K562 (cell line): ENCODE measurements around the gene PLS1. TPM values are rescaled to one million over a fixed set of nuclear protein-coding genes. Genes with fewer than 3 reads are reported as not detected.

ENCODE experiments used
- CREB1 ChIP-seq, 2 experiments: sonication (generic) in 1 of 2; formaldehyde crosslinking in 1 of 2; IDR thresholded peaks; 2 replicates each; pipeline versions ENCODE4 v1.6.1 to v1.8.0; 2012 to 2022; ENCODE audit warnings: inconsistent platforms in 1 of 2, mild to moderate bottlenecking in 1 of 2, missing genetic modification reagents in 1 of 2, moderate library complexity in 1 of 2
- DACH1 ChIP-seq: fragments of 450-650 bp; IDR thresholded peaks from 2 replicates; pipeline ENCODE4 v1.6.1; 2018; ENCODE audit not compliant: partially characterized antibody
- EP400 ChIP-seq: fragments of 450-650 bp; IDR thresholded peaks from 2 replicates; pipeline ENCODE4 v1.6.1; 2017; ENCODE audit warnings: antibody characterized with exemption, mild to moderate bottlenecking, moderate library complexity
- EWSR1 ChIP-seq: fragments of 450-650 bp; IDR thresholded peaks from 2 replicates; pipeline ENCODE4 v1.6.1; 2018; ENCODE audit warnings: borderline replicate concordance, mild to moderate bottlenecking, low read depth, moderate library complexity; ENCODE audit not compliant: partially characterized antibody
- GTF2F1 ChIP-seq: IDR thresholded peaks from 2 replicates; pipeline ENCODE4 v1.6.1; 2011; ENCODE audit warnings: low read depth, low read length, improper control_type of control experiment
- HDGF ChIP-seq: fragments of 450-650 bp; IDR thresholded peaks from 2 replicates; pipeline ENCODE4 v1.6.1; 2016
- ILF3 ChIP-seq: fragments of 450-650 bp; IDR thresholded peaks from 2 replicates; pipeline ENCODE4 v1.6.1; 2018; ENCODE audit warnings: antibody characterized with exemption, mild to moderate bottlenecking, moderate library complexity, borderline replicate concordance
- JUND ChIP-seq, 2 experiments: IDR thresholded peaks; 2 replicates in 1 of 2; 3 replicates in 1 of 2; pipeline ENCODE4 v1.6.1; 2011; ENCODE audit warnings: borderline replicate concordance in 2 of 2, low read depth in 2 of 2, low read length in 2 of 2, improper control_type of control experiment in 1 of 2, missing biosample characterization in 1 of 2, missing genetic modification characterization in 1 of 2, missing genetic modification reagents in 1 of 2
- MCM3 ChIP-seq: fragments of 450-650 bp; IDR thresholded peaks from 2 replicates; pipeline ENCODE4 v1.6.1; 2016
- MYNN ChIP-seq, 2 experiments: sonication (generic); formaldehyde crosslinking in 1 of 2; IDR thresholded peaks; 2 replicates each; pipeline versions ENCODE4 v1.5.0 to v1.6.1; 2016 to 2020; ENCODE audit warnings: antibody characterized with exemption in 1 of 2, missing genetic modification reagents in 1 of 2
- PHB2 ChIP-seq: fragments of 450-650 bp; IDR thresholded peaks from 2 replicates; pipeline ENCODE4 v1.6.1; 2017; ENCODE audit warnings: low read depth
- POLR2B ChIP-seq: fragments of 450-650 bp; IDR thresholded peaks from 2 replicates; pipeline ENCODE4 v1.6.1; 2018; ENCODE audit warnings: low read depth; ENCODE audit not compliant: partially characterized antibody
- PTBP1 ChIP-seq: fragments of 200-400 bp; formaldehyde crosslinking; IDR thresholded peaks from 2 replicates; pipeline ENCODE4 v1.6.1; 2017; ENCODE audit warnings: low read depth, low read length
- RFX5 ChIP-seq: IDR thresholded peaks from 2 replicates; pipeline ENCODE4 v1.6.1; 2011; ENCODE audit warnings: low read depth, mild to moderate bottlenecking, improper control_type of control experiment, low read length
- SOX6 ChIP-seq: fragments of 450-650 bp; IDR thresholded peaks from 2 replicates; pipeline ENCODE4 v1.6.1; 2014; ENCODE audit warnings: mild to moderate bottlenecking
- ZEB2 ChIP-seq: fragments of 450-650 bp; IDR thresholded peaks from 2 replicates; pipeline ENCODE4 v1.6.1; 2016
- ZNF76 ChIP-seq: fragments of 250-450 bp; sonication (Bioruptor Pico); IDR thresholded peaks from 2 replicates; pipeline ENCODE4 v1.4.0; 2020; ENCODE audit warnings: mild to moderate bottlenecking, moderate library complexity, borderline replicate concordance
- polyA plus RNA-seq, 8 experiments: library from polyadenylated mRNA; depleted of rRNA in 4 of 8; stranded (reverse) in 5 of 8; unstranded in 3 of 8; fragments of >200 nt; fragmentation: Nextera tagmentation in 2 of 8; fragmentation: Illumina TruSeq in 1 of 8; extraction: Ambion mirVana in 2 of 8; extraction: Trizol in 1 of 8; gene quantifications; 2 replicates each; pipeline versions ENCODE4 v1.2.1 to v1.2.3, GENCODE V29; 2011 to 2014; ENCODE audit warnings: inconsistent platforms in 1 of 8, missing spikeins in 1 of 8
- total RNA-seq, 7 experiments: library from RNA; depleted of rRNA in 6 of 7; stranded (reverse); fragments of >200 nt in 6 of 7; fragmentation: Illumina TruSeq in 2 of 7; extraction: Trizol in 2 of 7; gene quantifications; 2 replicates each; pipeline versions ENCODE4 v1.2.1 to v1.2.3, GENCODE V29; 2011 to 2021; ENCODE audit warnings: low replicate concordance in 1 of 7
- TF ChIP-seq, protein P1 (sequence below), 3 experiments: IDR thresholded peaks in 2 of 3; conservative IDR thresholded peaks in 1 of 3; 2 replicates each; pipeline ENCODE4 v1.5.1; 2011 to 2012; ENCODE audit warnings: low read length in 3 of 3, mild to moderate bottlenecking in 3 of 3, control low read depth in 2 of 3, improper control_type of control experiment in 1 of 3, inconsistent platforms in 1 of 3, low read depth in 1 of 3, mixed read lengths in 1 of 3, moderate library complexity in 1 of 3; ENCODE audit not compliant: insufficient read depth in 2 of 3
- TF ChIP-seq, protein P2 (sequence below): fragments of 200-800 bp; sonication (Bioruptor generic); IDR thresholded peaks from 2 replicates; pipeline ENCODE4 v1.6.1; 2016; ENCODE audit warnings: missing genetic modification characterization, missing compliant biosample characterization
- TF ChIP-seq, protein P3 (sequence below), 2 experiments: fragments of 250-450 bp in 1 of 2; fragments of 450-650 bp in 1 of 2; sonication (Bioruptor Pico) in 1 of 2; IDR thresholded peaks; 2 replicates each; pipeline versions ENCODE4 v1.6.1 to v1.8.0; 2016 to 2021; ENCODE audit warnings: mild to moderate bottlenecking in 2 of 2, moderate library complexity in 2 of 2, missing compliant biosample characterization in 1 of 2, missing genetic modification characterization in 1 of 2

The PLS1 gene
- total and polyA plus RNA-seq, 9 of the 15 experiments (the other 6 are each of a cell fraction or from before 2014, with no cell fraction given): 6.1 to 21.3 (median 13.0) TPM

DNA sequence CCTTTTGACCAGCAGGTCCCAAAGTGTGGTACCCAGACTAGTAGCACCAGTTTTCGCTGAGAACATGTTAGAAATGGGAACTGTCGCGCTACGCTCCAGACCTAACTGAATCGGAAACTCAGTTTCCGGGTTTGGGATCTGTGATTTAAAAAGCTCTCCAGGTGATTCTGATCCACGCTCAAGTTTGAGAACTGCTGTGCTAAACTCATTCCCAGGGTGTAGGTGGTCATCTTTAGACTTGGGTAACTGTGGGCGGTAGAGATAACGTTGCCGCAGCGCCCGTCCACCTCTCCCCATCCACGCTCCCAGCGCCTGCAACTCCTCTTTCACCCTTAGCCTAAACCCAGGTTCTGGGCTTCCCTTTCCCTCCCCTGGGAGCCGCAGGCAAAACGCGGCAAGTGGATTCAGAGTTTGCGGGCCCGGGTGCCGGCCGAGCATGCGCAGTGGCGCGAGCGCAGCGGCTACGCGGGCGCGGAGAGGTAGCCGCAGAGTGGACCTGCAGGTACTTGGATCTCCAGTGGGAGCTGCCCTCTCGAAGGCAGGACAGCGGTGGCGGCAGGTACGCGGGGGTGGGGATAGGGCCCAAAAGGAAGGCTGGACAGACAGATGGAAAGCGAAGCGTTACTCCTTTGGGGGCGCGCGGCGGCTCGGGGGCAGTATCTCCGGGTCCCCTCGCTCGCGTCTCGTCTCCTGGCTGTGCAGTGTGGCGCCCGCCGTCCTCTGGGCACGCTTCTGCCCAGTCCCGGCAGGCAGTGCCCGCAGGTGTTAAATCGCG is at the start of gene PLS1 (continued):
- TF ChIP-seq, protein P1, sequence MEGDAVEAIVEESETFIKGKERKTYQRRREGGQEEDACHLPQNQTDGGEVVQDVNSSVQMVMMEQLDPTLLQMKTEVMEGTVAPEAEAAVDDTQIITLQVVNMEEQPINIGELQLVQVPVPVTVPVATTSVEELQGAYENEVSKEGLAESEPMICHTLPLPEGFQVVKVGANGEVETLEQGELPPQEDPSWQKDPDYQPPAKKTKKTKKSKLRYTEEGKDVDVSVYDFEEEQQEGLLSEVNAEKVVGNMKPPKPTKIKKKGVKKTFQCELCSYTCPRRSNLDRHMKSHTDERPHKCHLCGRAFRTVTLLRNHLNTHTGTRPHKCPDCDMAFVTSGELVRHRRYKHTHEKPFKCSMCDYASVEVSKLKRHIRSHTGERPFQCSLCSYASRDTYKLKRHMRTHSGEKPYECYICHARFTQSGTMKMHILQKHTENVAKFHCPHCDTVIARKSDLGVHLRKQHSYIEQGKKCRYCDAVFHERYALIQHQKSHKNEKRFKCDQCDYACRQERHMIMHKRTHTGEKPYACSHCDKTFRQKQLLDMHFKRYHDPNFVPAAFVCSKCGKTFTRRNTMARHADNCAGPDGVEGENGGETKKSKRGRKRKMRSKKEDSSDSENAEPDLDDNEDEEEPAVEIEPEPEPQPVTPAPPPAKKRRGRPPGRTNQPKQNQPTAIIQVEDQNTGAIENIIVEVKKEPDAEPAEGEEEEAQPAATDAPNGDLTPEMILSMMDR (IDR thresholded peaks at IDR 0.05 in 2 of 3, conservative IDR thresholded peaks at IDR 0.05 in 1 of 3; ENCODE audit: insufficient read depth in 2 of 3, low read depth in 1 of 3, low read length in 3 of 3): 0 out of 6 replicates have a peak, but pooled peaks of 1 of the 3 experiments have one; percentile 1
- peak; percentile 89 for TF ChIP-seq ZEB2
- TF ChIP-seq ILF3: no peak
- TF ChIP-seq GTF2F1: peak; percentile 71; the same call in 1 of the 2 replicates
- TF ChIP-seq ZNF76 (CRISPR knock-in tag): no peak
- TF ChIP-seq DACH1: no peak
- no peak for TF ChIP-seq MCM3
- TF ChIP-seq, protein P2, sequence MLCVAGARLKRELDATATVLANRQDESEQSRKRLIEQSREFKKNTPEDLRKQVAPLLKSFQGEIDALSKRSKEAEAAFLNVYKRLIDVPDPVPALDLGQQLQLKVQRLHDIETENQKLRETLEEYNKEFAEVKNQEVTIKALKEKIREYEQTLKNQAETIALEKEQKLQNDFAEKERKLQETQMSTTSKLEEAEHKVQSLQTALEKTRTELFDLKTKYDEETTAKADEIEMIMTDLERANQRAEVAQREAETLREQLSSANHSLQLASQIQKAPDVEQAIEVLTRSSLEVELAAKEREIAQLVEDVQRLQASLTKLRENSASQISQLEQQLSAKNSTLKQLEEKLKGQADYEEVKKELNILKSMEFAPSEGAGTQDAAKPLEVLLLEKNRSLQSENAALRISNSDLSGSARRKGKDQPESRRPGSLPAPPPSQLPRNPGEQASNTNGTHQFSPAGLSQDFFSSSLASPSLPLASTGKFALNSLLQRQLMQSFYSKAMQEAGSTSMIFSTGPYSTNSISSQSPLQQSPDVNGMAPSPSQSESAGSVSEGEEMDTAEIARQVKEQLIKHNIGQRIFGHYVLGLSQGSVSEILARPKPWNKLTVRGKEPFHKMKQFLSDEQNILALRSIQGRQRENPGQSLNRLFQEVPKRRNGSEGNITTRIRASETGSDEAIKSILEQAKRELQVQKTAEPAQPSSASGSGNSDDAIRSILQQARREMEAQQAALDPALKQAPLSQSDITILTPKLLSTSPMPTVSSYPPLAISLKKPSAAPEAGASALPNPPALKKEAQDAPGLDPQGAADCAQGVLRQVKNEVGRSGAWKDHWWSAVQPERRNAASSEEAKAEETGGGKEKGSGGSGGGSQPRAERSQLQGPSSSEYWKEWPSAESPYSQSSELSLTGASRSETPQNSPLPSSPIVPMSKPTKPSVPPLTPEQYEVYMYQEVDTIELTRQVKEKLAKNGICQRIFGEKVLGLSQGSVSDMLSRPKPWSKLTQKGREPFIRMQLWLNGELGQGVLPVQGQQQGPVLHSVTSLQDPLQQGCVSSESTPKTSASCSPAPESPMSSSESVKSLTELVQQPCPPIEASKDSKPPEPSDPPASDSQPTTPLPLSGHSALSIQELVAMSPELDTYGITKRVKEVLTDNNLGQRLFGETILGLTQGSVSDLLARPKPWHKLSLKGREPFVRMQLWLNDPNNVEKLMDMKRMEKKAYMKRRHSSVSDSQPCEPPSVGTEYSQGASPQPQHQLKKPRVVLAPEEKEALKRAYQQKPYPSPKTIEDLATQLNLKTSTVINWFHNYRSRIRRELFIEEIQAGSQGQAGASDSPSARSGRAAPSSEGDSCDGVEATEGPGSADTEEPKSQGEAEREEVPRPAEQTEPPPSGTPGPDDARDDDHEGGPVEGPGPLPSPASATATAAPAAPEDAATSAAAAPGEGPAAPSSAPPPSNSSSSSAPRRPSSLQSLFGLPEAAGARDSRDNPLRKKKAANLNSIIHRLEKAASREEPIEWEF (CRISPR knock-in tag): no peak
- peak; percentile 68; the same call in 1 of the 2 replicates for TF ChIP-seq SOX6
- peak; percentile 85 for TF ChIP-seq POLR2B
- no peak for TF ChIP-seq HDGF
- TF ChIP-seq PHB2: no peak
- TF ChIP-seq, protein P3, sequence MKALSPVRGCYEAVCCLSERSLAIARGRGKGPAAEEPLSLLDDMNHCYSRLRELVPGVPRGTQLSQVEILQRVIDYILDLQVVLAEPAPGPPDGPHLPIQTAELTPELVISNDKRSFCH (CRISPR knock-in tag; IDR thresholded peaks at IDR 0.05): no peak
- TF ChIP-seq, protein P3 (tag; IDR thresholded peaks at IDR 0.05): 0 out of 2 replicates have a peak, but pooled peaks have one; percentile 65
- no peak; the same call in 1 of the 2 replicates for TF ChIP-seq CREB1 (IDR thresholded peaks at IDR 0.05)
- peak; percentile 75 for TF ChIP-seq CREB1 (CRISPR knock-in tag; IDR thresholded peaks at IDR 0.05)
- TF ChIP-seq EP400: peak; percentile 76
- peak; percentile 67; the same call in 1 of the 2 replicates for TF ChIP-seq RFX5
- TF ChIP-seq JUND (IDR thresholded peaks at IDR 0.05; ENCODE audit: borderline replicate concordance, low read depth, low read length): peak; percentile 79
- no peak; the same call in 1 of the 3 replicates for TF ChIP-seq JUND (tag; IDR thresholded peaks at IDR 0.05; ENCODE audit: borderline replicate concordance, low read depth, low read length)
- TF ChIP-seq MYNN (IDR thresholded peaks at IDR 0.05): peak; percentile 28; the same call in 1 of the 2 replicates
- no peak for TF ChIP-seq MYNN (CRISPR knock-in tag; IDR thresholded peaks at IDR 0.05)
- TF ChIP-seq EWSR1: no peak
- no peak for TF ChIP-seq PTBP1
